GM12878 (cell line): ENCODE data around the gene TBC1D8. TPM values are rescaled to one million over a fixed set of nuclear protein-coding genes. Genes with fewer than 3 reads are reported as not detected.

Experiments used
- ATAC-seq: fragments of 200-7000 bp; cut with Tn5 transposase; 3 replicates; pipeline ENCODE4 v1.9.1; 2020; ENCODE audit warnings: mild to moderate bottlenecking, moderate library complexity
- BruUV-seq: library from RNA; stranded (reverse); fragments of 400-500 nt; replicated peaks from 2 replicates; lab custom pipeline; 2021; lab: Mats Ljungman, UMichigan
- CTCF ChIA-PET: fragments of 300-600 bp; sonication (Branson Sonifier 250); formaldehyde crosslinking; extraction: SDS; loops from one replicate; lab custom pipeline; 2021; ENCODE audit warnings: inconsistent platforms; lab: Yijun Ruan, JAX
- POLR2A ChIA-PET: fragments of 350-600 bp; formaldehyde crosslinking; extraction: SDS; loops from one replicate; lab custom pipeline; 2021; ENCODE audit warnings: inconsistent platforms; lab: Charles Lee
- RAD21 ChIA-PET: fragments of 300-600 bp; sonication (Branson Sonifier 250); formaldehyde crosslinking; loops from one replicate; lab custom pipeline; 2023; ENCODE audit warnings: antibody characterized with exemption; ENCODE audit not compliant: unreplicated experiment; lab: Charles Lee
- SMC1A ChIA-PET: fragments of 300-600 bp; sonication (Branson Sonifier 250); formaldehyde crosslinking; loops from one replicate; lab custom pipeline; 2023; ENCODE audit not compliant: unreplicated experiment, uncharacterized antibody; lab: Charles Lee
- DNase-seq: peaks from one replicate; pipeline ENCODE4 v3.0.0-alpha.2; 2011; ENCODE audit warnings: low read depth, low spot score
- FAIRE-seq: peaks from 3 replicates; lab custom pipeline; 2011; peaks lifted over from hg19 to GRCh38; lab: Jason Lieb, UNC
- H2AFZ ChIP-seq: 2 replicates; pipeline ENCODE4 v1.6.0; 2011; ENCODE audit warnings: low read depth, low read length, control low read depth; ENCODE audit not compliant: control insufficient read depth
- H3K27ac ChIP-seq: 2 replicates; pipeline ENCODE4 v1.5.1; 2011; ENCODE audit warnings: control low read depth; ENCODE audit not compliant: control insufficient read depth, insufficient read depth
- H3K27me3 ChIP-seq, 2 experiments: replicated peaks in 1 of 2; 2 replicates each; pipeline versions ENCODE4 v1.6.0 to v1.6.1; 2011; ENCODE audit warnings: low read length in 1 of 2; ENCODE audit not compliant: control insufficient read depth in 2 of 2, insufficient read depth in 2 of 2
- H3K36me3 ChIP-seq, 2 experiments: 2 replicates each; pipeline ENCODE4 v1.5.1; 2011; ENCODE audit warnings: low read length in 1 of 2; ENCODE audit not compliant: control insufficient read depth in 2 of 2, insufficient read depth in 2 of 2
- H3K4me1 ChIP-seq: 2 replicates; pipeline ENCODE4 v1.6.1; 2011; ENCODE audit warnings: mild to moderate bottlenecking, low read length, moderate library complexity, mixed read lengths; ENCODE audit not compliant: control insufficient read depth, insufficient read depth
- H3K4me2 ChIP-seq: 2 replicates; pipeline ENCODE4 v1.6.0; 2011; ENCODE audit warnings: control low read depth; ENCODE audit not compliant: control insufficient read depth, insufficient read depth
- H3K4me3 ChIP-seq: fragments of 200-600 bp; sonication (generic); 2 replicates; pipeline ENCODE4 v1.5.1; 2016
- H3K79me2 ChIP-seq: 2 replicates; pipeline ENCODE4 v1.6.0; 2011; ENCODE audit warnings: low read length; ENCODE audit not compliant: control insufficient read depth, insufficient read depth
- H3K9ac ChIP-seq: 2 replicates; pipeline ENCODE4 v1.8.0; 2011; ENCODE audit warnings: low read length, control low read depth, mixed read lengths; ENCODE audit not compliant: control insufficient read depth, insufficient read depth
- H3K9me3 ChIP-seq: replicated peaks from 3 replicates; pipeline ENCODE4 v1.5.1; 2011; ENCODE audit warnings: mild to moderate bottlenecking, low read length; ENCODE audit not compliant: control insufficient read depth, insufficient read depth
- H4K20me1 ChIP-seq: 2 replicates; pipeline ENCODE4 v1.6.0; 2011; ENCODE audit not compliant: control insufficient read depth, insufficient read depth
- ASH2L ChIP-seq: fragments of 300-600, 200-600 bp; sonication (generic); IDR thresholded peaks from 2 replicates; pipeline ENCODE4 v1.6.1; 2017; ENCODE audit warnings: low read depth, mild to moderate bottlenecking, borderline replicate concordance
- BCL11A ChIP-seq: IDR thresholded peaks from 2 replicates; pipeline ENCODE4 v1.6.1; 2011; ENCODE audit warnings: low read depth, low read length
- BHLHE40 ChIP-seq, 2 experiments: fragments of 450-650 bp in 1 of 2; IDR thresholded peaks; 2 replicates each; pipeline ENCODE4 v1.6.1; 2011 to 2017; ENCODE audit warnings: low read depth in 2 of 2, borderline replicate concordance in 1 of 2, improper control_type of control experiment in 1 of 2, low read length in 1 of 2, mild to moderate bottlenecking in 1 of 2
- BMI1 ChIP-seq: fragments of 450-650 bp; IDR thresholded peaks from 2 replicates; pipeline ENCODE4 v1.6.1; 2016; ENCODE audit warnings: mild to moderate bottlenecking, moderate library complexity, borderline replicate concordance
- GATAD2B ChIP-seq: fragments of 450-650 bp; conservative IDR thresholded peaks from 2 replicates; pipeline ENCODE4 v1.6.1; 2017; ENCODE audit warnings: low read depth, mild to moderate bottlenecking, moderate library complexity
- KLF5 ChIP-seq: fragments of 450-650 bp; IDR thresholded peaks from 2 replicates; pipeline ENCODE4 v1.6.1; 2014; ENCODE audit warnings: mild to moderate bottlenecking; ENCODE audit not compliant: partially characterized antibody
- NR2C2 ChIP-seq: IDR thresholded peaks from 2 replicates; pipeline ENCODE4 v1.6.1; 2011; ENCODE audit warnings: borderline replicate concordance, low read depth; ENCODE audit not compliant: control insufficient read depth, insufficient read length
- PAX8 ChIP-seq: fragments of 450-650 bp; IDR thresholded peaks from 2 replicates; pipeline ENCODE4 v1.6.1; 2017; ENCODE audit warnings: mild to moderate bottlenecking, moderate library complexity
- RCOR1 ChIP-seq: conservative IDR thresholded peaks from 2 replicates; pipeline ENCODE4 v1.6.1; 2012; ENCODE audit warnings: low read depth, low read length, improper control_type of control experiment
- SREBF1 ChIP-seq: IDR thresholded peaks from 2 replicates; pipeline ENCODE4 v1.6.1; 2012; ENCODE audit warnings: mild to moderate bottlenecking, low read length
- YBX1 ChIP-seq: fragments of 450-650 bp; IDR thresholded peaks from 2 replicates; pipeline ENCODE4 v1.6.1; 2016; ENCODE audit warnings: antibody characterized with exemption
- YY1 ChIP-seq: IDR thresholded peaks from 2 replicates; pipeline ENCODE4 v1.6.1; 2011; ENCODE audit warnings: low read depth, mild to moderate bottlenecking, low read length
- WGBS: methylation state at CpG from one replicate; pipeline ENCODE4 v1.1.6; 2016; ENCODE audit warnings: low lambda C conversion rate; ENCODE audit not compliant: insufficient replicate concordance, insufficient coverage; ENCODE audit errors: missing lambda C conversion rate; 5-methylcytosine and 5-hydroxymethylcytosine counted together
- in situ Hi-C: fragments of 300-500 bp; cut with MboI; formaldehyde crosslinking; loops from 9 replicates; pipeline ENCODE4 v1.14.3; 2018; ENCODE audit warnings: mixed read lengths
- intact Hi-C: fragments of 100-400 bp; cut with micrococcal nuclease; formaldehyde crosslinking; loops from one replicate; pipeline ENCODE4 v1.14.2; 2022; ENCODE audit not compliant: unreplicated experiment
- polyA plus RNA-seq, 11 experiments: library from polyadenylated mRNA; depleted of rRNA in 4 of 11; unstranded in 6 of 11; stranded (reverse) in 5 of 11; fragments of >200 nt; fragmentation: Nextera tagmentation in 4 of 11; fragmentation: Illumina TruSeq in 1 of 11; extraction: Ambion mirVana in 4 of 11; extraction: Trizol in 1 of 11; gene quantifications; 1 replicate in 1 of 11; 2 replicates in 10 of 11; pipeline versions ENCODE4 v1.2.1 to v1.2.3, GENCODE V29; 2011 to 2016; ENCODE audit warnings: inconsistent platforms in 2 of 11, missing spikeins in 2 of 11, low read depth in 1 of 11
- total RNA-seq, 4 experiments: library from RNA; depleted of rRNA in 3 of 4; stranded (reverse); fragments of >200 nt in 3 of 4; fragmentation: Illumina TruSeq in 1 of 4; extraction: Trizol in 1 of 4; gene quantifications; 2 replicates each; pipeline versions ENCODE4 v1.2.1 to v1.2.3, GENCODE V29; 2013 to 2021
- TF ChIP-seq, protein P1 (sequence below): IDR thresholded peaks from 2 replicates; pipeline ENCODE4 v1.6.1; 2011; ENCODE audit warnings: borderline replicate concordance, low read depth, mild to moderate bottlenecking, moderate library complexity, low read length; ENCODE audit not compliant: insufficient read depth, poor library complexity, severe bottlenecking
- TF ChIP-seq, protein P2 (sequence below): IDR thresholded peaks from 2 replicates; pipeline ENCODE4 v1.6.1; 2011; ENCODE audit warnings: borderline replicate concordance, low read depth, mild to moderate bottlenecking, moderate library complexity, mixed read lengths, low read length; ENCODE audit not compliant: insufficient read depth; ENCODE audit errors: extremely low read length
- TF ChIP-seq, protein P3 (sequence below): fragments of 450-650 bp; IDR thresholded peaks from 2 replicates; pipeline ENCODE4 v1.6.1; 2018; ENCODE audit warnings: borderline replicate concordance, mild to moderate bottlenecking; ENCODE audit not compliant: partially characterized antibody
- TF ChIP-seq, protein P4 (sequence below): IDR thresholded peaks from 2 replicates; pipeline ENCODE4 v1.6.1; 2012; ENCODE audit warnings: low read length, inconsistent platforms
- TF ChIP-seq, protein P5 (sequence below): IDR thresholded peaks from 2 replicates; pipeline ENCODE4 v1.6.1; 2012; ENCODE audit warnings: low read depth, low read length, improper control_type of control experiment

Gene TBC1D8
- total and polyA plus RNA-seq, 10 of the 15 experiments (the other 5 are each of a cell fraction or from before 2014, with no cell fraction given): 0.80 to 4.9 (median 4.4) TPM

DNA sequence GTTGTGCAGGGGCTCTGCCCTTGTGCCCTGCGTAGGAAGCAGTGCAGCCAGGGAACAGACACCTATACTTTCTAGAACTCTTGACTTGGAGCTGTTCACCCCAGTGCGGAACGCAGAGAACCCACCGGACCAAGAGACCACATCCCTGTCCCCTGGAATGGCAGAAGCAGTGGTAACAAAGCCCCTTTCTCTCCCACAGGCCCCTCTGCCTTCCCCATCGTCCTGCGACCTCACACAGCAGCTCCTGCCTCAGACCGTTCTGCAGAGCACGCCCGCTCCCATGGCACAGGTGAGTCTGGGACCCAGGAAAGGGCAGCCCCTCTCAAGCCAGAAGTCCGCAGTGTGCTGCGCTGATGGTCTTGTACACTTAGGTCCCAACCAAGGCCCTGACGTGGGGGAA is 173.7 kb downstream of the TBC1D8 start:
- intact Hi-C loops: no loop called here
- POLR2A ChIA-PET: no interaction called here
- RAD21 ChIA-PET: interaction anchor here (0.8 kb wide), 1 partner anchor 247 kb away, joined by 3 read pairs; no protein-coding TSS in a partner anchor

More for the DNA sequence above, 173.7 kb downstream of the TBC1D8 start:
- Histone ChIP-seq H2AFZ (no peak overlapping the region), H3K27ac (no peak overlapping the region), H3K4me1 (peaks cover 14% of the 10 kb centered on the region), H3K4me3 (no peak overlapping the region), H3K36me3 (no peaks in the 10 kb centered on the region), H3K27me3 (peaks cover 2 to 3% of the 10 kb centered on the region in 2 experiments; a peak in 3 of 4 replicates), H4K20me1 (peaks cover 3% of the 10 kb centered on the region; the same call in 1 of the 2 replicates), H3K79me2 (no peaks in the 10 kb centered on the region), H3K9me3 (no peaks in the 10 kb centered on the region), H3K4me2 (no peak overlapping the region), H3K9ac (no peak overlapping the region)
- FAIRE-seq (no peak), ATAC-seq (no peak; the same call in 2 of the 3 replicates), DNase-seq (no peak)
- no TSS peak for BruUV-seq
- TF ChIP-seq, protein P1, sequence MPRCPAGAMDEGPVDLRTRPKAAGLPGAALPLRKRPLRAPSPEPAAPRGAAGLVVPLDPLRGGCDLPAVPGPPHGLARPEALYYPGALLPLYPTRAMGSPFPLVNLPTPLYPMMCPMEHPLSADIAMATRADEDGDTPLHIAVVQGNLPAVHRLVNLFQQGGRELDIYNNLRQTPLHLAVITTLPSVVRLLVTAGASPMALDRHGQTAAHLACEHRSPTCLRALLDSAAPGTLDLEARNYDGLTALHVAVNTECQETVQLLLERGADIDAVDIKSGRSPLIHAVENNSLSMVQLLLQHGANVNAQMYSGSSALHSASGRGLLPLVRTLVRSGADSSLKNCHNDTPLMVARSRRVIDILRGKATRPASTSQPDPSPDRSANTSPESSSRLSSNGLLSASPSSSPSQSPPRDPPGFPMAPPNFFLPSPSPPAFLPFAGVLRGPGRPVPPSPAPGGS: no peak
- TF ChIP-seq, protein P2, sequence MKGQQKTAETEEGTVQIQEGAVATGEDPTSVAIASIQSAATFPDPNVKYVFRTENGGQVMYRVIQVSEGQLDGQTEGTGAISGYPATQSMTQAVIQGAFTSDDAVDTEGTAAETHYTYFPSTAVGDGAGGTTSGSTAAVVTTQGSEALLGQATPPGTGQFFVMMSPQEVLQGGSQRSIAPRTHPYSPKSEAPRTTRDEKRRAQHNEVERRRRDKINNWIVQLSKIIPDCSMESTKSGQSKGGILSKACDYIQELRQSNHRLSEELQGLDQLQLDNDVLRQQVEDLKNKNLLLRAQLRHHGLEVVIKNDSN: no peak
- TF ChIP-seq KLF5: no peak
- no peak for TF ChIP-seq ASH2L
- TF ChIP-seq RCOR1: no peak
- no peak for TF ChIP-seq BHLHE40 (IDR thresholded peaks at IDR 0.05; ENCODE audit: borderline replicate concordance in 1 of 2, low read depth in 2 of 2, low read length in 1 of 2)
- TF ChIP-seq BMI1: no peak
- TF ChIP-seq BCL11A: no peak
- TF ChIP-seq, protein P3, sequence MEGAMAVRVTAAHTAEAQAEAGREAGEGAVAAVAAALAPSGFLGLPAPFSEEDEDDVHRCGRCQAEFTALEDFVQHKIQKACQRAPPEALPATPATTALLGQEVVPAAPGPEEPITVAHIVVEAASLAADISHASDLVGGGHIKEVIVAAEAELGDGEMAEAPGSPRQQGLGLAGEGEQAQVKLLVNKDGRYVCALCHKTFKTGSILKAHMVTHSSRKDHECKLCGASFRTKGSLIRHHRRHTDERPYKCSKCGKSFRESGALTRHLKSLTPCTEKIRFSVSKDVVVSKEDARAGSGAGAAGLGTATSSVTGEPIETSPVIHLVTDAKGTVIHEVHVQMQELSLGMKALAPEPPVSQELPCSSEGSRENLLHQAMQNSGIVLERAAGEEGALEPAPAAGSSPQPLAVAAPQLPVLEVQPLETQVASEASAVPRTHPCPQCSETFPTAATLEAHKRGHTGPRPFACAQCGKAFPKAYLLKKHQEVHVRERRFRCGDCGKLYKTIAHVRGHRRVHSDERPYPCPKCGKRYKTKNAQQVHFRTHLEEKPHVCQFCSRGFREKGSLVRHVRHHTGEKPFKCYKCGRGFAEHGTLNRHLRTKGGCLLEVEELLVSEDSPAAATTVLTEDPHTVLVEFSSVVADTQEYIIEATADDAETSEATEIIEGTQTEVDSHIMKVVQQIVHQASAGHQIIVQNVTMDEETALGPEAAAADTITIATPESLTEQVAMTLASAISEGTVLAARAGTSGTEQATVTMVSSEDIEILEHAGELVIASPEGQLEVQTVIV: no peak
- TF ChIP-seq, protein P4, sequence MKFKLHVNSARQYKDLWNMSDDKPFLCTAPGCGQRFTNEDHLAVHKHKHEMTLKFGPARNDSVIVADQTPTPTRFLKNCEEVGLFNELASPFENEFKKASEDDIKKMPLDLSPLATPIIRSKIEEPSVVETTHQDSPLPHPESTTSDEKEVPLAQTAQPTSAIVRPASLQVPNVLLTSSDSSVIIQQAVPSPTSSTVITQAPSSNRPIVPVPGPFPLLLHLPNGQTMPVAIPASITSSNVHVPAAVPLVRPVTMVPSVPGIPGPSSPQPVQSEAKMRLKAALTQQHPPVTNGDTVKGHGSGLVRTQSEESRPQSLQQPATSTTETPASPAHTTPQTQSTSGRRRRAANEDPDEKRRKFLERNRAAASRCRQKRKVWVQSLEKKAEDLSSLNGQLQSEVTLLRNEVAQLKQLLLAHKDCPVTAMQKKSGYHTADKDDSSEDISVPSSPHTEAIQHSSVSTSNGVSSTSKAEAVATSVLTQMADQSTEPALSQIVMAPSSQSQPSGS: no peak
- no peak for TF ChIP-seq PAX8
- TF ChIP-seq NR2C2: no peak
- TF ChIP-seq YY1: no peak
- TF ChIP-seq GATAD2B: no peak
- TF ChIP-seq SREBF1: no peak
- TF ChIP-seq, protein P5, sequence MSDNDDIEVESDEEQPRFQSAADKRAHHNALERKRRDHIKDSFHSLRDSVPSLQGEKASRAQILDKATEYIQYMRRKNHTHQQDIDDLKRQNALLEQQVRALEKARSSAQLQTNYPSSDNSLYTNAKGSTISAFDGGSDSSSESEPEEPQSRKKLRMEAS: no peak
- no peak for TF ChIP-seq YBX1
- ChIA-PET CTCF (interaction anchor here (0.7 to 1.6 kb wide), 2 partner anchors 8 to 10 kb away, joined by 3 to 6 read pairs; no protein-coding TSS in a partner anchor), SMC1A (interaction anchor here (0.6 kb wide), 1 partner anchor 419 kb away, joined by 3 read pairs; no protein-coding TSS in a partner anchor)
- WGBS: 63% methylated on average over 12 of the region's 12 CpGs
- in situ Hi-C loops: no loop called here
